Keratinocyte (primary cell): ENCODE results near the gene NFATC1.

ENCODE experiments used
- CTCF ChIP-seq, 3 experiments: IDR thresholded peaks in 1 of 3; conservative IDR thresholded peaks in 1 of 3; optimal IDR thresholded peaks in 1 of 3; 2 replicates in 2 of 3; 3 replicates in 1 of 3; pipeline versions ENCODE3 to v1.5.1; 2011; ENCODE audit warnings: low read length in 3 of 3, mild to moderate bottlenecking in 3 of 3, moderate library complexity in 2 of 3, control low read depth in 1 of 3, inconsistent platforms in 1 of 3; ENCODE audit not compliant: insufficient read depth in 2 of 3; ENCODE audit errors: extremely low read depth in 1 of 3
- EZH2 ChIP-seq: IDR thresholded peaks from one replicate; pipeline ENCODE4 v1.6.1; 2012; ENCODE audit warnings: inconsistent platforms, mild to moderate bottlenecking, low read length, moderate library complexity

- TF ChIP-seq CTCF (optimal IDR thresholded peaks at IDR 0.05 in 1 of 3, IDR thresholded peaks at IDR 0.05 in 1 of 3, conservative IDR thresholded peaks at IDR 0.05 in 1 of 3; ENCODE audit: extremely low read depth in 1 of 3, insufficient read depth in 2 of 3, low read length in 3 of 3) (no peak), EZH2 (no peak)
These were observed 64.3 kb downstream of the NFATC1 start for GRCh38 chr18:79459946-79460480.
